GM19452 (cell line): Measurements from ENCODE around the gene MPST.

Source experiments
- ATAC-seq: cut with Tn5 transposase; IDR thresholded peaks from one replicate; pipeline ENCODE4 v1.9.1; 2021; ENCODE audit not compliant: unreplicated experiment

Gene MPST

GRCh38 chr22:37075822-37076433, 56.4 kb downstream of the MPST start:
- no peak for ATAC-seq

- ATAC-seq = no peak
Observed at GRCh38 chr22:37077802-37078448, 58.4 kb downstream of the MPST start.

- no peak for ATAC-seq
Observed at GRCh38 chr22:37079158-37079557, 59.6 kb downstream of the MPST start.
